SJSA1 (cell line): Measurements from ENCODE around the gene CLEC16A. TPM values are rescaled to one million over a fixed set of nuclear protein-coding genes. Genes with fewer than 3 reads are reported as not detected.

ENCODE experiments used
- DNase-seq, 2 experiments: peaks; one replicate each; pipeline ENCODE4 v3.0.0-alpha.2; 2015 to 2020; ENCODE audit warnings: low spot score in 2 of 2, low read depth in 1 of 2
- H3K27ac ChIP-seq: fragments of 250-450 bp; sonication (Bioruptor Pico); 2 replicates; pipeline ENCODE4 v1.5.1; 2020; ENCODE audit warnings: mild to moderate bottlenecking, moderate library complexity
- H3K27me3 ChIP-seq: fragments of 250-450 bp; sonication (Bioruptor Pico); replicated peaks from 2 replicates; pipeline ENCODE4 v1.5.1; 2020; ENCODE audit warnings: mild to moderate bottlenecking, moderate library complexity
- H3K36me3 ChIP-seq: fragments of 250-450 bp; sonication (Bioruptor Pico); 2 replicates; pipeline ENCODE4 v1.5.1; 2020; ENCODE audit warnings: mild to moderate bottlenecking
- H3K4me1 ChIP-seq: fragments of 250-450 bp; sonication (Bioruptor Pico); replicated peaks from 2 replicates; pipeline ENCODE4 v1.6.1; 2021; ENCODE audit warnings: mild to moderate bottlenecking
- H3K4me3 ChIP-seq: fragments of 250-450 bp; sonication (Bioruptor Pico); 2 replicates; pipeline ENCODE4 v1.5.1; 2020; ENCODE audit warnings: mild to moderate bottlenecking
- H3K9me3 ChIP-seq: fragments of 250-450 bp; sonication (Bioruptor Pico); replicated peaks from 2 replicates; pipeline ENCODE4 v1.5.1; 2020; ENCODE audit warnings: mild to moderate bottlenecking
- total RNA-seq: library from RNA; depleted of rRNA; stranded (reverse); fragments of >200 nt; shearing (Covaris generic); gene quantifications from 2 replicates; pipeline ENCODE4 v1.2.3, GENCODE V29; 2014

The CLEC16A gene
- total RNA-seq, 1 experiment from 2014 or later: 14.8 TPM

DNA sequence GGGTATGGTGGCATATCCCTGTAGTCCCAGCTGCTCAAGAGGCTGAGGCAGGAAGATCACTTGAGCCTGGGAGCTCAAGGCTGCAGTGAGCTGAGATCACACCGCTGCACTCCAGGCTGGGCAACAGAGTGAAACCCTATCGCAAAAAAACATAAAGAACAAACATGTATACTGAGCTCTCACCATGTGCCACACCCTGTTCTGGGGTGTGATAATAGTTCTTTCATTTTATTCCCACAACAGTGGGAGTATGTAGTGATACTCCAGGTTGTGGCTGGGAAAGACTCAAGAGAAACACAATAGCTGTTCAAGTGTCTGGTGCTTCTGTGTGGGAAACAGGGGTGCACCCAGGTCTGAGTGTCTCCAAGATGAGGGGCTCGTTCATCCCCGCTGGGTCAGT, 221.0 kb downstream of the CLEC16A start:
- DNase-seq: no peak
- H3K4me1 ChIP-seq: peaks cover 33% of the 10 kb centered on the region
- no peaks in the 10 kb centered on the region for H3K27me3 ChIP-seq
- no peaks in the 10 kb centered on the region for H3K9me3 ChIP-seq
- no peak overlapping the region for H3K27ac ChIP-seq
- H3K4me3 ChIP-seq: no peak overlapping the region
- H3K36me3 ChIP-seq: peaks cover 4% of the 10 kb centered on the region; the same call in 1 of the 2 replicates

DNA sequence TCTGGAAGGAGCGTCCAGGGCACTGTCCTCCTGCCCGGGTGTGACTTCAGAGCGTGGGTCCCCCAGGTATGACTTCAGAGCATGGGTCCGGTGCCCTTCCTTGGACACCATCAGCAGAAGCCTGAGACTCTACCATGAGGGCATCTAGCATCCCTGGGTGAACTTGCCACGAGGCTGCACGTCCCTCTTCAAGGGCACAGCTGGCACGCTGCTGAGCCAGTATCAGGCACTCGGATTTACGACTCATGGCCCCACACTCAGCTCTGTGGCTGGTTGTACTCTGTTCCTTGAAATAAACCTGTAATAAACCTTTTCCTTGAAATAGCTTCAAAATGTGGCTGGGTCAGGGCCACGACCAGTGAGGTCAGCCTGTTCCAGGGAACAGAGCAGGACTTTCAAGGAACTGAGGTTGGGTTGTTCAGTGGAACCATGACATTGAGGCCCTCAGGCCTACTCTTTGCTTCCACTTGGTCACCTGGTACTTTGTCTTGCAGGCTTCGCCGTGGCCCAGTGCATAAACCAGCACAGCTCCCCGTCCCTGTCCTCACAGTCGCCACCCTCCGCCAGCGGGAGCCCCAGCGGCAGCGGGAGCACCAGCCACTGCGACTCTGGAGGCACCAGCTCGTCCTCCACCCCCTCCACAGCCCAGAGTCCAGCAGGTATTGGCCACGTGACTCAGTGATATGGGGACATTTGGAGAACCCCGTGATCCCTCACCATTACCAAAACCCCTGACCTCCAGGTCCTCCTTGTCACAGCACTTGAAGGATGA, 221.7 kb downstream of the CLEC16A start:
- Histone ChIP-seq H3K27ac (no peak overlapping the region), H3K4me1 (peaks cover 26% of the 10 kb centered on the region), H3K36me3 (peaks cover 4% of the 10 kb centered on the region; the same call in 1 of the 2 replicates), H3K4me3 (no peak overlapping the region), H3K27me3 (no peaks in the 10 kb centered on the region), H3K9me3 (no peaks in the 10 kb centered on the region)
- no peak for DNase-seq

DNA sequence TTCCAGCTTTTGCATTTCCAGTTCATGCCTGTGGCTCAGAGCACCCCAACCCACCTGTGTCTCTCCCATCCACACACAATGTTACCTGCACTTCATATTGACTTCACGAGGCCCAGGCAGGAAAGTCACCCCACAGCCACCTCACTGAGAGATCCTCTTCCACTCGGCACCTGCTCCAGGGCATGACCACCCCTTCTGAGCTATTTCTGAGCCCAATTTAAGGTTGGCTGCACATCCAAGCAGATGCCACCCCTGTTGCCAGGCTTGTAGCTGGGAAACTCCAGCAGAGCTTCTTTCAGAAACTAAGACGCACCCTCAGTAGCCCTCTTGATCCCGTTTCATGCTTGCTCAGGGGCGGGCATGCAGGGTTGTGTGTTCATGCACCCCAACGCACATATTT, 223.2 kb downstream of the CLEC16A start:
- Histone ChIP-seq H3K36me3 (peaks cover 4% of the 10 kb centered on the region; the same call in 1 of the 2 replicates), H3K27me3 (no peaks in the 10 kb centered on the region), H3K27ac (no peak overlapping the region), H3K9me3 (no peaks in the 10 kb centered on the region), H3K4me3 (no peak overlapping the region), H3K4me1 (peaks cover 31% of the 10 kb centered on the region)
- no peak for DNase-seq

DNA sequence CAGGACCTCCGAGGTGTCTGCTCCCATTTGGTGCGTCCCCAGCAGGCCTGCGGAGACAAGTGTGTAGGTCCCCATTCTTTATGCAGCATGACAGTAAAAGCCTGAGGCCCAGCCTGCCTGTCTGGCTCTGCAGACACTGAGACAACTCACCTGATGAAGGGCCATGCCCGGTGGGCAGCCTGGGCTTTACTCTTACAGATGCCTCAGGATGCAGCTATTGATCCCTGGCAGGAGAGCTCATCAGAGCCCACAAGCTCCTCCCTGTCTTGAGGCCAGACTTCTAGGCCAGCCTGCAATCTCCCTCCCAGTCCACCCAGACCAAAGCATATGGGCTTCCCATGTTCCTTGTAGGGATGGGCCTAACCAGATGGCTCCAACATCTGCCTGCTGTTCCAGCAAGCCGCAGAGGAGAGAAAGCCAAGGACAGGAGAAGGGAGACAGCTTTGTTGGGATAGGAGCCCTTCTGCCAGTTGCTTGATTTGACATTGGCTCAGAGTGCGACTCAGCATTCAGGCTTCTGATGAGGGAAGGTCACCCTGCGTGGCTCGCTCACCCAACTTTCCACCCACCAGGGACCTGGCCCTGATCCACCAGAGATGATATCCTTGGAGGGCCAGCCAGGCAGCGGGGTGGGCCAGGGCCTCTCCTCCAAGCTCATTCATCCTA, 224.2 kb downstream of the CLEC16A start:
- peaks cover 4% of the 10 kb centered on the region; the same call in 1 of the 2 replicates for H3K36me3 ChIP-seq
- no peak overlapping the region for H3K4me3 ChIP-seq
- H3K4me1 ChIP-seq: peaks cover 33% of the 10 kb centered on the region
- no peaks in the 10 kb centered on the region for H3K9me3 ChIP-seq
- H3K27ac ChIP-seq: no peak overlapping the region
- no peak for DNase-seq
- no peaks in the 10 kb centered on the region for H3K27me3 ChIP-seq

DNA sequence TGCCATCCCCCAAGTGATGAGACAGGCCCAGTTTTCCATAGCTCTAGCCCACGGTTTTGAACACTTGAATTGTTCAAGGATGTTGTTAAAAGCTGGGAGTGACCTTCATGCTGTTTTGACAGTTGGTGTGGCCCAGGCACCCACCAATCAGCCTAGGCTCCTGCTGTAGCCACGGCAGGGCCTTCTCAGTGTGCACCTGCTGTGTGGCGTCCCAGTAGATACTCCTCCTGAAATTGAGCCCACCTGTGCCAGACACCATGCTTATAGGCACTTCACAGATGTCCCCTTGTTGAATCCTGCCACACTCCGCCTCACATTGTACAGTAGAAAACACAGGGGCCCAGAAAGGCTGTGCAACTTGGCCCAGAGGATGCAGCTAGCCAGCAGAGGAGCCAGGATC, 225.3 kb downstream of the CLEC16A start:
- H3K4me1 ChIP-seq: peaks cover 22% of the 10 kb centered on the region
- no peak overlapping the region for H3K4me3 ChIP-seq
- H3K27me3 ChIP-seq: no peaks in the 10 kb centered on the region
- H3K27ac ChIP-seq: no peak overlapping the region
- H3K36me3 ChIP-seq: peaks cover 7% of the 10 kb centered on the region
- no peak for DNase-seq
- no peaks in the 10 kb centered on the region for H3K9me3 ChIP-seq

DNA sequence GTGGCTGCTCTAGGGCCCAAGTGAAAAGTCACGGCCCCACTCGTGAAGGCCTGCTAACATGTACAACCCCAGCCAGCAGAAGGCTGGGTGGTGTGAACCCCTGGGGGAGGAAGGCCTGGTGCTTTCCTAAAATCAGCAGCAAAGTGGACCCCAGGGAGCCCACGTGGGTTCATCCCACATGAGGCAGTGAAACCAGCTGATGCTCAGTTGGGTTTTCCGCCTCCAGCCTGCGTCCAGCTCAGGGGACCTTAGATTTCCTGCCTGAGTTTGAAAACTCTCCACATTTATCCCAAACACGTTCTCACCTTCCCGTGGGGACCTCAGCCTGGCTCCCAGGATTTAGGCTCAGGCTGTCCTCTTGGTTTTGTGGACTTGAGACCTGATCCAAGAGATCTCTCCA, 225.8 kb downstream of the CLEC16A start:
- H3K9me3 ChIP-seq: no peaks in the 10 kb centered on the region
- no peaks in the 10 kb centered on the region for H3K27me3 ChIP-seq
- H3K4me1 ChIP-seq: peaks cover 19% of the 10 kb centered on the region

DNA sequence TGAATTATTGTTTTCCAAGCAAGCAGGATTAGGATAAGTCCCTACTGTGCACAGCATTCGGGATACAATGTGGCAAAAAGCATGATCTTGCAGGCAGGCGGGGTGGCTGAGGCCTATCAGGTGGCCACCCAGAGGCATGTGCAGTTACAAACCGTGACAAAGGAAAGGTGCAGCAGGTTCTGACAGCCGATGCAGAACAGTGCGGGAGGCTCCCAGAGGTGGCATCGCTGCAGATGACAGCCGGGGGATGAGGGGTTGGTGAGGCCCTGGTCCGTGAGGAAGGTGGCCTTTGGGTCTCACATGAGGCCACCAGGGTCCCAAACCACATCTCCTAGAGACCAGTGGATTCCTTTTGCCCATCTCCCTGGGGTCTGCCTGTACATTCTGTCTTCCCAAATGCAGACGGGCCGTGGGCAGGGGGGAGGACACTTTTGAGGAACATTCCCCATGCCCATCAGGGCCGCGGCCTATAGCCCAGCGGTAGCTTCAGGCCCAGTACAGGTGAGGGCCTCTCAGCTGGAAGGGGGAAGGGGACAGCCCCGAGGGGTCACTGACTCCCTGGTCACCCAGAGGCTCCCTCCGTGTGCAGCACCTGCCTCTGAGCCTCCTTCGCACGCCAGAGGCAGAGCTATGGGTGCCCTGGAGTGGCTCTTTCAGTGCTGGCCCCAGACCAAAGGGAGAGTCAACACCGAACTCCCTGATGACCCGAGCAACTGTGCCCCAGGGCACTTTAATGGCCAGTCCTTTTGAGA, 226.5 kb downstream of the CLEC16A start:
- DNase-seq: no peak
- Histone ChIP-seq H3K9me3 (no peaks in the 10 kb centered on the region), H3K27ac (no peak overlapping the region), H3K4me1 (peaks cover 19% of the 10 kb centered on the region), H3K27me3 (no peaks in the 10 kb centered on the region), H3K36me3 (peaks cover 8% of the 10 kb centered on the region), H3K4me3 (no peak overlapping the region)

More for the DNA sequence above, 225.8 kb downstream of the CLEC16A start:
- no peak overlapping the region for H3K27ac ChIP-seq
- DNase-seq: no peak
- peaks cover 8% of the 10 kb centered on the region for H3K36me3 ChIP-seq
- H3K4me3 ChIP-seq: no peak overlapping the region

DNA sequence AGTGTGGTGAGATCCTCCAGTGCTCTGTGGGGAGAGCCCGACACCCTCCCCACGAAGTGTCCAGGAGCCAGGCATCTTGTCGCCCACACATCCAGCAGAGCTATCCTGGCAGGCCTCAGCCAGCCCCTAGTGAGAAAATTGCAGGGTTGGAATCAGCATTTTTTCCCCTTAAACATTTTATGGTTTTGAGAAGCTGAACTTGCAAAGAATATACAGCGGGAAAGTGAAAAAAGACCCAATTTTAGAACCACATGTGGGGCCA, 227.0 kb downstream of the CLEC16A start:
- no peak for DNase-seq
- H3K36me3 ChIP-seq: peaks cover 8% of the 10 kb centered on the region
- no peaks in the 10 kb centered on the region for H3K9me3 ChIP-seq
- no peak overlapping the region for H3K4me3 ChIP-seq
- H3K27ac ChIP-seq: no peak overlapping the region
- peaks cover 19% of the 10 kb centered on the region for H3K4me1 ChIP-seq
- no peaks in the 10 kb centered on the region for H3K27me3 ChIP-seq

DNA sequence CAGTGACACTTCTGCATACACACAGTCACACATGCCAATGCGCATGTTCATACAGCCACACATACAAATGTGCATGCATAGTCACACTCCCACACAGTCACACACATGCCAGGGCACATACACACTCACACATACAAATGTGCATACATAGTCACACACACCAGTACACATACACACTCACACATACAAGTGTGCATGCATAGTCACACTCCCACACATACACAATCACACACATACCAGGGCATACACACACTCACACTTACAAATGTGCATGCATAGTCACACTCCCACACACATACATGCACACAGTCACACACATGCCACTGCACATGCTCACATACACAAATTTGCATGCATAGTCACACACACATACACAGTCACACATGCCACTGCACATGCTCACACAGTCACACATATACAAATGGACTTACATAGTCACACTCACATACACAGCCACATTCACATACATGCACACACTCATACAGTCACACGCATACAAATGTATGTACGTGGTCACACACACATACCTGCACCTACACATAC, 227.5 kb downstream of the CLEC16A start:
- DNase-seq: no peak
- Histone ChIP-seq H3K27me3 (no peaks in the 10 kb centered on the region), H3K9me3 (no peaks in the 10 kb centered on the region), H3K4me1 (peaks cover 19% of the 10 kb centered on the region), H3K36me3 (peaks cover 8% of the 10 kb centered on the region), H3K27ac (no peak overlapping the region), H3K4me3 (no peak overlapping the region)

DNA sequence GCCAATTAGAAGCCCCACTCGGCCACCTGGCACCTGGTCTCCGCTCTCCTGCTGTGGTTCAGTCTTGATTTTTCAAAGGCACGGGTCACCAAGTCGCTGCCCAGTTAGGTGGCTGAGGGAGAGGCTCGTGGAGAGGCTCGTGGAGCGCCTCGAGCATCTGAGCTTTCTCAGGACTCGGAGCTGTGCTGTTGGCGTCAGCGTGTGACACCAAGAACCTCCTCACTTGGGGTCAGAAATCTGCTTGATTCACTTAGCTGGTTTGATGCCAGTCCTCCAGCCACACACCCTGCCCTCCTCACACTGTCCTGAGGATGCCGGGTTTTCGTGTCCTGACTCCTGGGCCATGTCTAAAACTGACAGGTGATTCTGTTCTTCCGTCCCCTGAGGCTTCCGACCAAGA, 229.1 kb downstream of the CLEC16A start:
- DNase-seq: no peak
- no peak overlapping the region for H3K4me3 ChIP-seq
- H3K27me3 ChIP-seq: no peaks in the 10 kb centered on the region
- H3K36me3 ChIP-seq: peaks cover 5% of the 10 kb centered on the region
- H3K4me1 ChIP-seq: peaks cover 19% of the 10 kb centered on the region
- no peak overlapping the region for H3K27ac ChIP-seq
- H3K9me3 ChIP-seq: no peaks in the 10 kb centered on the region

DNA sequence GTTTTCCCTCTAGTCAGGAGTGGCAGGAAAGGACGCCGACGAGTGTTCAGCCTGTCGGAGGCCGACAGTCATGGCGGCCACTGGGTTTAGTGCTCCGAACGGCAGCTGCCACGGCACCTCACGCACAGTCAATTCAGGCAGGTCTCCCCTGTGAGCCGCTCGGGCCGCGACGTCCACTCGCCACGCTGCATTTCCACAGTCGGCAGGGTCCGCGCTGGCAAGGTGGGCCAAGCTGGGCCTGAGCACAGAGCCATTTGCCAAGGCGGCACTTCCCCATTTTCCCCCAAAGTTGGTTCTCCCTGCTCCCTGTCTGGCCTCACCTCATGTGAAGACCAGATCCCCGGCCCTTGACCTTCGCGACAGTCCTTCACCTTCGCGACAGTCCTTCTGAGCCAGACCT, 229.8 kb downstream of the CLEC16A start:
- Histone ChIP-seq H3K4me3 (no peak overlapping the region), H3K27me3 (no peaks in the 10 kb centered on the region), H3K4me1 (peaks cover 19% of the 10 kb centered on the region), H3K9me3 (no peaks in the 10 kb centered on the region), H3K36me3 (peaks cover 3% of the 10 kb centered on the region), H3K27ac (no peak overlapping the region)
- DNase-seq: no peak

DNA sequence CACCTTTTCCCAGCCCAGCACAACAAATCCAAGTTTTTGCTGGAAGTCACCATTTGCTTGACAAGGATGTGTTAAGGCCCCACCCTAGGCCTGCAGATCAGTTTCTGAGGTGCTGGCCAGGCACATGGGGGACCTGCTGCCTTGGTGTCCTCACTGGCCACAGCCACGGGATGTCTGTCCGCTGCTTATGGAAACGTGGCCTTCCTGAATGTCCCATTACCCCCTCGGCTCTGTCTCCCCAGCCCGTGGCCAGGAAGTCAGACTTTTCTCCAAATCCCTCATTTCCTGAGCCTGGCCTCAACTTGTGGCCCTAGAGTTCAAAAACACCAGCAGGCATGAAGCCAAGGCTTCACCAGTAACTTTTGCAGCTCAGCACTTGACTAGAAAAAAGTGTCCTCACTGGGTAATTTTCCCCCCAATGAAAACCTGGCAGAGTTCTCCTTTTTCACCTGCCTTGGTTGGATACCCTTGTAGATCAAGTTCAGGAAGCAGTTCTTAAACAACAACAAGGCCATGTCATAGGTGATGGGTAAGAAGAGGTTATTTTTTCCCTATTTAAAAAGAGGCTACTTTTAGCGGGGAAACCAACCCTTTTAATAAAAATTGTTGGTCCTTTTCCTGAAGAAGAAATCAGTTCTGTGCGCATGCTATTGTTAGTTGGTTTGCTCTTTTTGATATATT, 230.9 kb downstream of the CLEC16A start:
- Histone ChIP-seq H3K4me1 (peaks cover 19% of the 10 kb centered on the region), H3K36me3 (peaks cover 6% of the 10 kb centered on the region; the same call in 1 of the 2 replicates), H3K27ac (no peak overlapping the region), H3K27me3 (no peaks in the 10 kb centered on the region), H3K4me3 (no peak overlapping the region), H3K9me3 (no peaks in the 10 kb centered on the region)
- no peak for DNase-seq

DNA sequence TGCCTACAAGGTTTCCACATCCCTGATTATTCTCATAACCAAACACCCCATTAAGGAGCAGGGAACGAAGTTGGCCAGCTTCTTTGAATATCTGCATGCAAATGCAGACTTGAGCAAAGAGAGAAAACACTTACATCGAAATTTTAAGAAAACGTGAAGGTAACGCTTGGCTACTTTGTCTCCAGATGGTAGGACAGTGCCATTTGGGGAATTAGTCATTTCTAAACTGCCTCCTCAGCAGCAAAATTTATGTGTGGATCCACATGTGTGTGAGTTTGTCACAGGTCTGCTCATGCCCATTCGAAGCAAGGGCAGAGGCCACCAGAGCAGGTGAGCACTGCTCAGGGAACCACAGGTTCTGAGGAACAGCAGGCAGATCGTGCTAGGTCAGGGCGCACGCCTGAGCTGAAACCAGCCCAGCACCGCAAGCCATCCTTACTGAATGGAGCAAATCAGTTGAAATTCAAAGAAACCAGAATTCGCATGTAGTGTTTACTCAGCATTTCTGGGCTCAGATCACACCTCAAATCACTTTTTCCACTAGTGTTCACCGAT, 231.5 kb downstream of the CLEC16A start:
- Histone ChIP-seq H3K36me3 (peaks cover 6% of the 10 kb centered on the region; the same call in 1 of the 2 replicates), H3K27ac (no peak overlapping the region), H3K27me3 (no peaks in the 10 kb centered on the region), H3K4me1 (peaks cover 19% of the 10 kb centered on the region), H3K4me3 (no peak overlapping the region), H3K9me3 (no peaks in the 10 kb centered on the region)
- no peak for DNase-seq
